GM12872 (cell line): ENCODE results near the gene HSPA12A.

ENCODE experiments used
- TF ChIP-seq, protein P1 (sequence below): IDR thresholded peaks from 3 replicates; pipeline ENCODE4 v1.5.1; 2011; ENCODE audit warnings: low read depth, mild to moderate bottlenecking, low read length, moderate library complexity; ENCODE audit not compliant: insufficient read depth

Gene HSPA12A

DNA sequence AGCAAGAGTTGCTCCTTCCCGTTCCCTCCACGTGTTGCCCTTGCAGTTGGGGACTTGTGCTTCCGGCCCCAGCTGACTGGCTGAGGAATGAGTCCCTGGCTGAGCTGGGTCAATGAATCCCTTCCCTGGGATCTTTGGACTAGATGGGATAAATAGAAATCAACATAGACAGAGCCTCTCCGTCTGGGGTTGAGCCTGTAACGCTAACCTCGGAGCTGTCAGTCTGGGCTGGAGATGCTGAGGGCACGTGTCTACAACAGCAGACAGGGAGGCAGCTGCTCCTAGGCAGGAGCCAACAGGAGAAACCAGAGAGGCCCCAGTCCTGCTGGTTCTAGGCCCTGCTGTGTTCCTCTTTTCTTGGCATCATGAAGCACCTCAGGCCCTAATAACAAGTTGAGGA lies 42.3 kb upstream of the HSPA12A start:
- TF ChIP-seq, protein P1, sequence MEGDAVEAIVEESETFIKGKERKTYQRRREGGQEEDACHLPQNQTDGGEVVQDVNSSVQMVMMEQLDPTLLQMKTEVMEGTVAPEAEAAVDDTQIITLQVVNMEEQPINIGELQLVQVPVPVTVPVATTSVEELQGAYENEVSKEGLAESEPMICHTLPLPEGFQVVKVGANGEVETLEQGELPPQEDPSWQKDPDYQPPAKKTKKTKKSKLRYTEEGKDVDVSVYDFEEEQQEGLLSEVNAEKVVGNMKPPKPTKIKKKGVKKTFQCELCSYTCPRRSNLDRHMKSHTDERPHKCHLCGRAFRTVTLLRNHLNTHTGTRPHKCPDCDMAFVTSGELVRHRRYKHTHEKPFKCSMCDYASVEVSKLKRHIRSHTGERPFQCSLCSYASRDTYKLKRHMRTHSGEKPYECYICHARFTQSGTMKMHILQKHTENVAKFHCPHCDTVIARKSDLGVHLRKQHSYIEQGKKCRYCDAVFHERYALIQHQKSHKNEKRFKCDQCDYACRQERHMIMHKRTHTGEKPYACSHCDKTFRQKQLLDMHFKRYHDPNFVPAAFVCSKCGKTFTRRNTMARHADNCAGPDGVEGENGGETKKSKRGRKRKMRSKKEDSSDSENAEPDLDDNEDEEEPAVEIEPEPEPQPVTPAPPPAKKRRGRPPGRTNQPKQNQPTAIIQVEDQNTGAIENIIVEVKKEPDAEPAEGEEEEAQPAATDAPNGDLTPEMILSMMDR, result no peak

DNA sequence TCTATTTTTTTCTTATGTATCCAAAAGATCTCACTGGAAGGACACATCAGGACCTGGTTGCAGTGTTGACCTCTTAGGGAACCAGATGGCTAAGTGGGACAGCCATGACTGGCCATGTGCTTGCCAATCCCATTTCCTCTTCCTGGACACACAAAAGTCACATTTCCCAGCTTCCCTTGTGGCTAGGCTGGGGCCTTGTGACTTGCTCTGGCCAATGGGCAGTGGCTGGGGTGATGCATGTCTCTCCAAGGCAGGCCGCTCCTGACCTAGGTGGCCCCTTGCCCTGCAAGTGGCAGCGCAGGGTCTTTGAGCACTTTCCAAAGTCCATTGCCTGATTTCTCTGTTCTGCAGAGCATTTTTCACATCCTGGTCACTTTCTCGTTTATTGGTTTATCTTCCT lies 41.7 kb upstream of the HSPA12A start:
- TF ChIP-seq, protein P1, result no peak

DNA sequence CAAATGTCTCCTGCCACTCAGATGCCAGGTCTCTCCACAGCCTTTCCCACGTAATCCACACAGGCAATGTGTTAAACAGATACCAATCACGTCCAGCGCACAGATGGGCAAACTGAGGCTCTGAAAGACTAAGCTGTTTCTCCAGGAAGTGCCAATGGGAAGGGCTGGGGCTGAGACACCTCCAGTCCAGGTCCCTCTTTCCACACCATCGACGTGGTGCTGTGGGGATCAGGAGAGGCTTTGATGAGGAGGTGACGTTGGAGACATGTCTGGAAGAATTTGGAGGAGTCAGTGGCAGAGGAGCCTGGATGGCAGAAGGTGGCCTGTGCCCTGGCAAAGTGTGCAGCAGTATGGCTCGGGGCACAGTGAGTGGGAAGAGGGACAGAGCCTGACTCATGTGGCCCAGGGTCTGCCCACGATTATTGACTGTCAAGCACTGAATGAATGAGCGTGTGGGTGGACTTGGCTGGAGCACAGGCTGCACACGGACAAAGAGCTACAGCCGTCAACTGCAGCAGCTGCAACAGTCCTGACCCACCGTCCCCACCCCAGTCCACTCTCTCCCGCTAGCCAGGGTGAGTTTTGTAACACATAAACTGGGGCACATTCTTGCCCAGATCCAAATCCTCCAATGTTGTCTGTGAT lies 40.8 kb upstream of the HSPA12A start:
- TF ChIP-seq, protein P1, result no peak

DNA sequence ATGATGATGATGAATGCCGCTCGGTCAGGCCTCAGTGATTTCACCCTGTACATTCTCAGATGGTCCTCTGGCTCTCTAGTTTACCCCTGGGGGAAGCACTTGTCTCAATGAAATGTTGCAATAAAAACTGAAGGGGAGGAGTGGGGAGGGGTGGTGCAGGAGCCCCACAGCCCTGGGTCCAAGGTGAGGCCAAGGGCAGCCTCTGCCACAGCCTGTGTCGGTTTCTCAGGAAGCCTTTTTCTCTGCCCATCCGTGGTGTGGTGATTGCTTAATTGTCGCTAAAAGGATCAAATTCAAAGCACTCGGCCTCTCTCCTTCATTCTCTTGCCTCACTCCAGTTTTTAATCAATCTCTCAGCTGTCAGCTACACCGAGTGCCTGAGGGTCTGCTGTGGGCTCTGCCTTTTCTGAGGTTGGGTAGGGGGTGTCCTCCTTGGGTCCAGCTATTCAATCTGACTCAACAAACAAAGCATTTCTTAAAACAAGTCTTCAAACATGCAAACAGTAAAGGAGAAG lies 39.1 kb upstream of the HSPA12A start:
- TF ChIP-seq, protein P1, result no peak

- TF ChIP-seq, protein P1, result no peak
Measured at GRCh38 chr10:116780691-116781205, 38.4 kb upstream of the HSPA12A start.

GRCh38 chr10:116779076-116779687 lies 36.8 kb upstream of the HSPA12A start:
- TF ChIP-seq, protein P1, result no peak

- TF ChIP-seq, protein P1, result no peak
Measured at GRCh38 chr10:116777006-116777405, 34.6 kb upstream of the HSPA12A start.
